KOPT-K1 (cell line): ENCODE measurements around the gene NKAIN4.

Experiments
- H3K27ac ChIP-seq: fragments of 200-600 bp; sonication (generic); 2 replicates; pipeline ENCODE4 v1.5.1; 2016; ENCODE audit warnings: antibody characterized with exemption, mild to moderate bottlenecking, low read depth, low read length; ENCODE audit not compliant: poor library complexity, severe bottlenecking
- H3K36me3 ChIP-seq: fragments of 200-600 bp; sonication (generic); 2 replicates; pipeline ENCODE4 v1.5.1; 2017; ENCODE audit warnings: antibody characterized with exemption, mild to moderate bottlenecking, low read length, moderate library complexity; ENCODE audit not compliant: insufficient read depth
- H3K9me3 ChIP-seq: fragments of 200-600 bp; sonication (generic); 2 replicates; pipeline ENCODE4 v1.5.1; 2017; ENCODE audit warnings: antibody characterized with exemption, low read length, mild to moderate bottlenecking; ENCODE audit not compliant: insufficient read depth, poor library complexity, severe bottlenecking

The NKAIN4 gene

GRCh38 chr20:63272105-63273058 lies 18.1 kb upstream of the NKAIN4 start, which contains the start of gene ARFGAP1:
Gene ARFGAP1 (plus strand): TSS chr20:63272813. CDS start chr20:63275581, 2,768 bp downstream.
- Histone ChIP-seq H3K9me3 (no peaks in the 10 kb centered on the region), H3K27ac (peak within 1 kb of the TSS; percentile 73), H3K36me3 (peaks cover 20% of the 10 kb centered on the region; the same call in 1 of the 2 replicates)

DNA sequence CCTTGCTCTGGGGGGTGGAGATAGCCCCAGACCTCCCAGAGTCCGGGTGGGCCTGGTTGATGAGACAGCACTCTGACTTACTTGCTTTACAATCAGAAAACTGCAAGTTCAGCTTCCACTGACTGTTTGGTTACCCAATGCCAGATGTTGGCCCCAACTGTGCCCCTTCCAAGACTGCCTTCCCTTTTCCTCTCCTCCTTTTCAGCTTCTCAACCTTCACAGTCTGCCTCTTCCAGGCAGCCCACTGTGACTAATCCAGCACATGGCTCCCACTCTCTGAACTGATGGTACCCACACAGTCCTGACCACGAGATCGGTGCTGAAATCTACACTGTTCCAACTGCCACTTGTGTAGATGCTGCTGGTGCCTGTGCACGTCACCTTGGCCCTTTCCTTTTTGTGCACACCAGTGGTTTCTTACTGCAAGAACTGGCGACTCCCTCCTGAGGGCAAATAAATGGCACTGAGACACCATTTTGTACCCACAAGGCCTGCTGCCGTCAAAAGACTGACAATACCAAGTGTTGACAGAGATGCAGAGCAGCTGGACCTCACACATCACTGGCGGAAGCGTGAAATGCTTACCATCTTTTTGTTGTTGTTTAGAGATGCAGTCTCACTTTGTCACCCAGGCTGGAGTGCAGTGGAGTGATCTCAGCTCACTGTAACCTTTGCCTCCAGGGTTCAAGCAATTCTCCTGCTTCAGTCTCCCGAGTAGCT lies 16.5 kb upstream of the NKAIN4 start:
- Histone ChIP-seq H3K27ac (no peak overlapping the region), H3K9me3 (no peaks in the 10 kb centered on the region), H3K36me3 (peaks cover 4% of the 10 kb centered on the region; the same call in 1 of the 2 replicates)

DNA sequence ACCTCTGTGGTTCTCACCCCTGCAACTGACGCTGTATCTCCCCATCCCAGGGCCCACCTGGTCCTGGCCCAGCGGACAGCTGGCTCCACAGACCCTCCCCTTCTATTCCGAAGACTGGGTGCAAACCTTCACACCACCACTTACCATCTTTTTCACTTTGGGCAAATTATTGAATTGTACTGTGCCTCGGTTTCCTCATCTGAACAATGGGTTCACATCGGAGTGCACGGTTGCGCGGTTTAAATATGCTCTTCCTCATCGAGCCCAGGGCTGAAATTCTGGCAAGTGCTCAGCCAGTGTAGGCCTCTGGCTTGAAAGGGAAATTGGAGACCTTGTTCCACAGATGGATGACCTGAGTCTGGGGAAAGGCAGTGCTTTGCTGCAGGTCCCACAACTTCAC lies 15.5 kb upstream of the NKAIN4 start:
- no peaks in the 10 kb centered on the region for H3K36me3 ChIP-seq
- H3K27ac ChIP-seq: no peak overlapping the region

DNA sequence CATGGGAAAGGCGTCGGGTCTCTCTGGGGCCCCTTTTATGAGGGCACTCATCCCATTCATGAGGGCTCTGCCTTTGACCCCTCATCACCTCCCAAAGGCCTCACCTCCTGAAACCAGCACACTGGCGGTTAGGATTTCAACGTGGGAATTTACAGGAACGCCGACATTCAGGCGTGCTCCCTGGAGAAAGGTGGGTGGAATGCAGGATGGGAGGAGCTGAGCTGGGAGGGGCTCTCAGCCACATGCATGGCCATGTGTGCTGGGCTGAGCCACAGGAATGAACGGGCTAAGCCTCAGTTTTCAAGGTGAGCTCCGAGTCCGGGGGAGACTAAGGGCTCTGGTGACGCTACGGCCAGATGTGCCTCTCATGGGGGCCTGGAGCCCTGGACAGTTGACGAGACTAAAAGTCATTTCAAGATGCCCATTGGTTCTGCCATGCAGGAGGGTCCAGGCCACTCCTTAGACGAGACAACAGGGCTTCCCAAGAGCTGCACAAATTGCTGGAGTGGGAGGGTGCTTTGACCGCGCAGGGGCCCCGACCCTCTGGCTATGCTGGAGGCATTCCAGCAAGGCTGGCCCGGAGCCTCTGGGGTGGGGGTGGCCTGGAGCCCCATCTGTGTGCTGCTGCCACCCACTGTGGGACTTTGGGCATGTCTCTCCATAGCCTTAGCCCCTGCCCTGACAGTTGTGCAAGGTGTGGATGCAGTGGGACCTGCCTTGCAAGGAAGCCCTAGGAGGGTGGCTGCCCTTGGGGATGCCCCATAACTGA lies 14.6 kb upstream of the NKAIN4 start:
- Histone ChIP-seq H3K36me3 (no peaks in the 10 kb centered on the region), H3K27ac (no peak overlapping the region), H3K9me3 (no peaks in the 10 kb centered on the region)

More for the DNA sequence above, 15.5 kb upstream of the NKAIN4 start:
- H3K9me3 ChIP-seq: no peaks in the 10 kb centered on the region

DNA sequence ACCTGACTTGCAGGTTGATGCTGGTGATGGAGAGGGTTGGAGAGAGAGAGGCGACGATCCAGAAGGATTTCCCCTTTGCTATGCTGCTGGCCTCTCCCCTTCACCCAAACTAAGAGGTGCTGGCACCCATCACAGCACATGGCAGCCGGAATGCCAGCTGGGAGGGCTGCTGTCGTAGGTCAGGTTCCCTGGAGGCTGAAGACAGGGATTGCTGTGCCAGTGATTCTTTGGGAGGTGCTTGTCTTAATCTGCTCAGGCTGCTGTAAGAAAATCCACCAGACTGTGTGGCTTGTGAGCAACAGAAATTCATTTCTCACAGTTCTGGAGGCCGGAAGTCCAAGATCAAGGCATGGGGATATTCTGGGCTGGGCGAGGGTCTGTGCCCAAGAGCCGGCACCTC lies 14.0 kb upstream of the NKAIN4 start:
- H3K36me3 ChIP-seq: no peaks in the 10 kb centered on the region
- H3K9me3 ChIP-seq: no peaks in the 10 kb centered on the region
- no peak overlapping the region for H3K27ac ChIP-seq

DNA sequence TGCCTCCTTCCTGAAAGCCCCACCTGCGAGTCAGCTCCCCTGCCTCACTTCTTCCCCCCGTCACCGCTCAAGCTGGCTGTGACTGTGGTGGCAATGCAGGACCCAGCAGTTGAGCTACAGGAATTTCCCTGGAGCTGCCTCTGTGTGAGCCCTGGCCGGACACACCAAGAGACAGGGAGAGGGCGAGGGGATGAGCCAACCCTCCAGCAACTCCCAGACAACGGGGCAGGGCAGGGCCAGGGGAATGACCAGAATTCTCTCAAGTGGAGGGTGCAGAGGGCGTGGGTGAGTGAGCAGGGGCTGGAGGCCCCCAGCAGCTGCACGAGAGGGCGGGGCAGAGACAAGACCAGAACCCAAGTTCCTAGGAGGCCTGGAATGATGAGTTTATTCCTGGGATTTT lies 13.4 kb upstream of the NKAIN4 start:
- Histone ChIP-seq H3K36me3 (no peaks in the 10 kb centered on the region), H3K9me3 (no peaks in the 10 kb centered on the region), H3K27ac (no peak overlapping the region)

DNA sequence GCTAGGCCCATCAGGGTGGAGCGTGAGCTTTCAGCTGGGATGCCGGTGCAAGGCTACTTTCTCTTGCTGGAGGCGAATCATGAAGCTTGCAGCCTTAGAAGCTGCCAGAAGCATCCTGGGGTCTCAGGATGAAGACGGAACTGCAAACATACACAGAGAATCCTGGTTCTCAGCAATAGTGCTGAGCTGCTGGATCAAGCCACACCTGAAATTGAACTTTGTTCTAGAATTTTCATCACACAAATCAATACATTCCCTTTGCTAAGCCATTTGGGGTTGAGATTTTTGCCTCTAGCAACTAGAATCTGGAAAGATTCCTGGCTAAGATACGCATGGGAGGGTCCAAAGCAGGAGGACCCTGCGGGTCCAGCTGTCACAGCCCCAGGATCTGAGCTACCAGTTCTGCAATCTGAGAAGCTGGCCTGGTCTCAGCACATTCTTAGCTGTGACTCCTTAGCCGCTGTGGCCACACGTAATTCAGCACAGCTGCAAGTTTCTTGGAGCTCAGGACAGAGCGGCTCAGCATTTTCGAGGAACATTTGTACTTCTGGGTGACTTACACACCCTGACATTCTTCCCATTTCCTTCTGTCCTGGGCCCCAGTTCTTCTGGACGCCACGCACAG lies 11.7 kb upstream of the NKAIN4 start:
- Histone ChIP-seq H3K27ac (no peak overlapping the region), H3K36me3 (no peaks in the 10 kb centered on the region), H3K9me3 (no peaks in the 10 kb centered on the region)

DNA sequence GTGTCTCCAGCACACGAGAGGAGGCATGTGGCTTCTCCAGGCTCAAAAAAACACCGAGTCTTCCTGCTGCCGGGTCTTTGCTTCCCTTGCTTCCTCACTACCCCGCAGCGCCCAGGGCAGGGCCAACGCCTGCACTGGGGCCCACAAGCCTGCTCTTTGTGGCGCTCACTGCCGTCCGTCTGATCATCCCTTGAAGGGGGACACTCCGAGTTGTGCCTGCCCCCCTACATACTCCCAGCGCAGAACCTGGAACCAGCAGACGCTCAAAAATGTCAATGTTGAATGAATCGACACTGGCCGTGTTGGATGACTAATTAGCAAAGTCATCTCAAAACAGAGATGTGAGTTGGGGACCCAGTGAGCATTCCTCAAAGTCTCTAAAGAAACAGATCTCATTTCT lies 10.3 kb upstream of the NKAIN4 start:
- Histone ChIP-seq H3K9me3 (no peaks in the 10 kb centered on the region), H3K36me3 (no peaks in the 10 kb centered on the region), H3K27ac (no peak overlapping the region)

DNA sequence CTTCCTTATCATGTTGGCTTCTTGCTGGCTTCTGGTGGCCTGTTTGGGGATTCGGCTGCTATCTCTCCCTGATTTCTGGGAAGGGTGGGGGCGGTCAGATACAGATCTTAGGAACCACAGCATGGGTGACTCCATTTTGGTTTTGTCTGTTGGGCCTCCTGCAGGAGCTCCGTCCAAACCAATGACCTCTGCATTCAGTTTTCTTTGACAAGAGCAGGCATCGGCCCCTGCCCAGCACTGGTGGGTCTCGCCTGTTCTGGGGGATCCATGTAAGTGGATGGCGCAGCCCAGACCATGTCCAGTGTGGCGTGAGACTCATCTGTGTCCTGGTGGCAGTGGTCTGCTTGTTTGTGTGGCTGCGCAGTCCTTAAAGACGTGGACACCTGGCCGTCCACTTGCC lies 9.7 kb upstream of the NKAIN4 start:
- H3K36me3 ChIP-seq: no peaks in the 10 kb centered on the region
- H3K27ac ChIP-seq: no peak overlapping the region
- H3K9me3 ChIP-seq: no peaks in the 10 kb centered on the region

DNA sequence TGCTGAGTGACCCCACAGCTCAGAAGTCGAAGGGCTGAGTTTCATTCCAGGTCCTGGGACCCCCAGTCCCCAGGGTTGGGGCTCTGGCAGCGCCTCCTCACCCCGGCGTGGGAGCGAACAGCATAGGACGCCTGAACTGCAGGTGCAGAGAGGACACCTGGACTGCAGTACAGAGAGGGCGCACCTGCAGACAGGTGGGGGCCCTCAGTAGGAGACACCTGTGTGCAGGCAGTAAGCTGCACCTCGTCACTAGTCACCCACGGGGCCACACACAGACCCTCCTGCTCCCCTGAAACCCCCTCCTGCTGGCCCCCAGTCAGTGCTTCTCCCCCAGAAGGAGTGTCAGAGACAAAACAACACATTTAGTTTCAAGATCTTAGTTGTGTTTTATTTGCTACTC lies 8.6 kb upstream of the NKAIN4 start:
- Histone ChIP-seq H3K36me3 (no peaks in the 10 kb centered on the region), H3K9me3 (no peaks in the 10 kb centered on the region), H3K27ac (no peak overlapping the region)

GRCh38 chr20:63261795-63262528 lies 7.7 kb upstream of the NKAIN4 start:
- Histone ChIP-seq H3K27ac (no peak overlapping the region), H3K36me3 (no peaks in the 10 kb centered on the region), H3K9me3 (no peaks in the 10 kb centered on the region)

- no peak overlapping the region for H3K27ac ChIP-seq
- H3K36me3 ChIP-seq: no peaks in the 10 kb centered on the region
- H3K9me3 ChIP-seq: no peaks in the 10 kb centered on the region
Measured at GRCh38 chr20:63261060-63261794, 7.0 kb upstream of the NKAIN4 start.

DNA sequence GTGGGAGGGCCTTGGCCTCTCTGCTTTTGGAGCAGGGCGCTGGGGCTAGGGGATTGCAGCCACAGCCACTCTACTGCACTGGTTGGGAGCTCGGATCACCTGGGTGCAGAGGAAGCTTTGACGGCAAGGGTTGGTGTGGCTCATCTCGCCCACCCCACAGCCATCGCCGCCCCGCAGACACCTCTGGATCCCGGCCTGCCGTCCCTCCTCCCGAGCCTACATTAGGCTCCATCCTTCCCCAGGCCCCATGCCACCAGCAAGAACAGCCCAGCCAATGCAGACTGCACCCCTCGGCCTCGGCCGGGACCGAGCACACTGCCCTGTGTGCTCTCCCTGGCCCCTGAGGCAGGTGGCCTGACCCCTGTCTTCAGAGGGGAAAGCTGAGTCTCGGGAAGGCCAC lies 6.3 kb upstream of the NKAIN4 start:
- Histone ChIP-seq H3K9me3 (no peaks in the 10 kb centered on the region), H3K36me3 (no peaks in the 10 kb centered on the region), H3K27ac (no peak overlapping the region)
